WI38 (cell line): ENCODE measurements around the gene C1orf50.

ENCODE experiments used
- H3K4me3 ChIP-seq: 2 replicates; pipeline ENCODE4 v1.5.1; 2011; ENCODE audit warnings: low read depth, mild to moderate bottlenecking, control low read depth, low read length
- CTCF ChIP-seq: IDR thresholded peaks from 2 replicates; pipeline ENCODE4 v1.5.1; 2012; ENCODE audit warnings: low read depth, mild to moderate bottlenecking, control low read depth, low read length

The C1orf50 gene

GRCh38 chr1:42776502-42776901 is 9.5 kb downstream of the C1orf50 start:
- no peak for TF ChIP-seq CTCF
- no peak overlapping the region for H3K4me3 ChIP-seq

DNA sequence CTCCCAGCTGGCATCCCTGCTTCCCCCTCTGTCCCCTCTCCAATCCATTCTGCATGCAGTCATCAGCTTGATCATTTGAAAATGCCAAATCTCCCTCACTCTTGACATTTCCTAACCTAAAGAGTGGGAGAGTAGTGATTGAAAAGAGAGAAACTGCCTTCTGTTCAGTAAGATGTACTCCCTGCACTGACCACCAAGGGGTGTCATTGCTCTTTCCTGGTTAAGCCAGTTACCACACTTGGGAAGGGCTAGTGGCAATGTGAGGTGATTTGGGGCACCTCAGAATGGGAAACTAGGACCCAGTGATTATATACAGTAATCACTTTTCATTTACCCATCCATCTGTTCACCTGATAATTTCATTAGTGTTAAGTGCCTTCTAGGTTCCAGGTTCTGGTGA is 10.8 kb downstream of the C1orf50 start:
- TF ChIP-seq CTCF, result peak; percentile 74
- H3K4me3 ChIP-seq, result no peak overlapping the region

GRCh38 chr1:42779725-42780124 is 12.7 kb downstream of the C1orf50 start:
- H3K4me3 ChIP-seq, result no peak overlapping the region
- TF ChIP-seq CTCF, result no peak

GRCh38 chr1:42780176-42780575 is 13.1 kb downstream of the C1orf50 start:
- no peak overlapping the region for H3K4me3 ChIP-seq
- TF ChIP-seq CTCF, result no peak

DNA sequence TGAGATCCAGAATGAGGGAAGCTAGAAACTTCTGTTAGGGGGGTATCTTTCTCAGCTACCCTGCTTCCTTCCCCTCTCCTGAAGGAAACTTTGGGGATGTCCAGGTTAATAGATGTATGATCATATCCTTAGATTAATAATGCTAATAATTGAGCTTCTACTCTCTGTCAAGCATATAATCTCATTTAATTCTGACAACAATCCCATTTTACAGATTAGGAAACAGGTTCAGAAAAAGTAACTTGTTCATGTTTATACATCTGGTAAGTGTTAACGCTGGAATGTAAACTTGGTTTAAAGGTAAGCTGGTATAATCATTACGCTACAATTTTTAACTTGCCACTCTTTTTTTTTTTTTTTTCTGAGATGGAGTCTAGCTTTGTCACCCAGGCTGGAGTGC is 16.0 kb downstream of the C1orf50 start:
- TF ChIP-seq CTCF, result no peak
- no peak overlapping the region for H3K4me3 ChIP-seq

GRCh38 chr1:42784547-42784945 is 17.5 kb downstream of the C1orf50 start:
- TF ChIP-seq CTCF, result no peak
- no peak overlapping the region for H3K4me3 ChIP-seq

- peak within 1 kb of the TSS; percentile 29; the same call in 1 of the 2 replicates for H3K4me3 ChIP-seq
- no peak for TF ChIP-seq CTCF
Measured at GRCh38 chr1:42784946-42785693, 18.1 kb downstream of the C1orf50 start, which contains the start of gene TMEM269. Gene TMEM269, plus strand, starts transcription at chr1:42784991. Its CDS starts 4,903 bp downstream, at chr1:42789894.
